ENCODE results near the gene OR2F1. TPM values are rescaled to one million over a fixed set of nuclear protein-coding genes. Genes with fewer than 3 reads are reported as not detected.

The OR2F1 gene
- total RNA-seq, 2 donors from 2014 or later: not detected

- TF ChIP-seq CTCF (IDR thresholded peaks at IDR 0.05): no peak
- DNase-seq (ENCODE audit: low spot score): no peak
- Histone ChIP-seq H3K36me3 (no peaks in the 10 kb centered on the region), H3K27me3 (no peaks in the 10 kb centered on the region), H3K27ac (no peak overlapping the region), H3K4me3 (no peak overlapping the region), H3K9me3 (no peaks in the 10 kb centered on the region), H3K4me1 (no peaks in the 10 kb centered on the region)
These were observed 22.9 kb upstream of the OR2F1 start for GRCh38 chr7:143931739-143932138.

- no peaks in the 10 kb centered on the region for H3K27me3 ChIP-seq
- no peaks in the 10 kb centered on the region for H3K36me3 ChIP-seq
- no peak within 1 kb of the TSS for H3K4me3 ChIP-seq
- no peak for DNase-seq (ENCODE audit: low spot score)
- no peaks in the 10 kb centered on the region for H3K9me3 ChIP-seq
- TF ChIP-seq CTCF (IDR thresholded peaks at IDR 0.05): no peak
- H3K27ac ChIP-seq: no peak within 1 kb of the TSS
- no peaks in the 10 kb centered on the region for H3K4me1 ChIP-seq
These were observed 19.9 kb upstream of the OR2F1 start, which contains the start of gene OR2F2 for GRCh38 chr7:143934526-143935325. Gene OR2F2 (plus strand): TSS chr7:143935233. CDS start chr7:143935233, 0 bp downstream.

GRCh38 chr7:143936087-143937009 is 18.3 kb upstream of the OR2F1 start:
- DNase-seq (ENCODE audit: low spot score): no peak
- H3K9me3 ChIP-seq: no peaks in the 10 kb centered on the region
- H3K4me3 ChIP-seq: no peak overlapping the region
- H3K4me1 ChIP-seq: no peaks in the 10 kb centered on the region
- H3K27me3 ChIP-seq: no peaks in the 10 kb centered on the region
- no peaks in the 10 kb centered on the region for H3K36me3 ChIP-seq
- H3K27ac ChIP-seq: no peak overlapping the region
- TF ChIP-seq CTCF (IDR thresholded peaks at IDR 0.05): no peak

GRCh38 chr7:143938379-143939243 is 16.0 kb upstream of the OR2F1 start:
- H3K4me3 ChIP-seq: no peak overlapping the region
- TF ChIP-seq CTCF (IDR thresholded peaks at IDR 0.05): no peak
- H3K27me3 ChIP-seq: no peaks in the 10 kb centered on the region
- no peak for DNase-seq (ENCODE audit: low spot score)
- no peaks in the 10 kb centered on the region for H3K4me1 ChIP-seq
- H3K9me3 ChIP-seq: no peaks in the 10 kb centered on the region
- no peak overlapping the region for H3K27ac ChIP-seq
- no peaks in the 10 kb centered on the region for H3K36me3 ChIP-seq

- no peaks in the 10 kb centered on the region for H3K4me1 ChIP-seq
- DNase-seq (ENCODE audit: low spot score): no peak
- H3K4me3 ChIP-seq: no peak overlapping the region
- no peaks in the 10 kb centered on the region for H3K27me3 ChIP-seq
- no peak overlapping the region for H3K27ac ChIP-seq
- TF ChIP-seq CTCF (IDR thresholded peaks at IDR 0.05): no peak
- H3K36me3 ChIP-seq: no peaks in the 10 kb centered on the region
- H3K9me3 ChIP-seq: no peaks in the 10 kb centered on the region
These were observed 9.2 kb upstream of the OR2F1 start for GRCh38 chr7:143945423-143945822.

Data from right atrium auricular region (tissue), 2 donors.